Measurements from ENCODE around the gene DENND5B.

The DENND5B gene

DNA sequence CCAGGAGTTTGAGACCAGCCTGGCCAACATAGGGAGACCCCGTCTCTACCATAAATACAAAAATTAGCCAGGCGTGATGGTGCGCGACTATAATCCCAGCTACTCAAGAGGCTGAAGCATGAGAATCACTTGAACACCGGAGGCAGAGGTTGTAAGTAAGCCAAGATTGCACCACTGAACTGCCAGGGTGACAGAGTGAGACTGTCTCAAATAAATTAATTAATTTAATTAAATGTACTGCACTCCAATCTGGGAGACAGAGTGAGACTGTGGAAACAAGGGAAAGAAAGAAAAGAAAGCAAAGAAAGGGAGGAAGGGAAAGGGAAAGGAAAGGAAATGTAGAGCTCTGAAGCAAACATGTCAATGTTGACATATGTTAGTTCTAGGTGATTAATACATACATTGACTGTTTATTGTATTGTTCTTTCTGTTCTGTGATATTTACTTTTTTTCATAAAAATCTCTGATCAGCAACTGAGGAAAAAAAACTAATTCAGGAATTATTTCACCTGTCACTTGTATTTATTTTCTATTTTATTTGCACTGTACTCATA lies 99.6 kb downstream of the DENND5B start:
- Mint-ChIP-seq H3K4me3 (no peak overlapping the region), H3K9me3 (no peaks in the 10 kb centered on the region), H3K4me1 (peaks cover 53% of the 10 kb centered on the region), H3K27ac (peak overlapping the region; percentile 69 to 84 (median 79)), H3K36me3 (ENCODE audit: low read depth) (peaks cover 34% of the 10 kb centered on the region), H3K27me3 (ENCODE audit: low read depth) (no peaks in the 10 kb centered on the region)
- no peak for TF ChIP-seq CTCF (IDR thresholded peaks at IDR 0.05; ENCODE audit: unreplicated experiment in 3 of 3)

DNA sequence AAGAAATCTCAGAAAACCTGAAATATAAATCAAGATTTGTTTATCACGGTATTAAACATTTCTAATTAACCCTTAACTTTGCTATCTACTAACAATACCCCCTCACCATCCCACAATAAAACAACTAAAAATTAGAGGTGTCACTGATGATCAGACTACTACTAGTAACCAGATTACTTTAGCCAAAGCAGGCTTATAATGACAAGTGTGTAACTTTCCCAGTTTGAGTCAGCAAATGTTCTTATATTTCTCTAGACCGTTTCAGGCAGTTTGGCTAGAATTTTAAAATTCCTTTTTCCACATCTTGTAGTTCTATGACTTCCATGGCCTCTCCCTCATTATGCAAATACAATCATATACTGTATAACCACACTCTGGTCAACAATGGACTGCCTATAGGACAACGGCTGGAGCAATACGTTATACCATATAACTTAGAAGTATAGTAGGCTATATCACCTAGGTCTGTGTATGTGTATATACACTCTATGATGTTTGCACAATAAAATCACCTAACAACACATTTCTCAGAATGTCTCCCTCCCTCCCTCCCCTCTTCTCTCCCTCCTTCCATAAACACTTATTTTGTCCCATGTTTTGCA lies 102.1 kb downstream of the DENND5B start:
- Mint-ChIP-seq H3K36me3 (ENCODE audit: low read depth) (peaks cover 13% of the 10 kb centered on the region), H3K27ac (peak overlapping the region; percentile 17 to 65 (median 60)), H3K9me3 (no peaks in the 10 kb centered on the region), H3K4me1 (peaks cover 38% of the 10 kb centered on the region), H3K27me3 (ENCODE audit: low read depth) (no peaks in the 10 kb centered on the region), H3K4me3 (no peak overlapping the region)
- no peak for TF ChIP-seq CTCF (IDR thresholded peaks at IDR 0.05; ENCODE audit: unreplicated experiment in 3 of 3)

DNA sequence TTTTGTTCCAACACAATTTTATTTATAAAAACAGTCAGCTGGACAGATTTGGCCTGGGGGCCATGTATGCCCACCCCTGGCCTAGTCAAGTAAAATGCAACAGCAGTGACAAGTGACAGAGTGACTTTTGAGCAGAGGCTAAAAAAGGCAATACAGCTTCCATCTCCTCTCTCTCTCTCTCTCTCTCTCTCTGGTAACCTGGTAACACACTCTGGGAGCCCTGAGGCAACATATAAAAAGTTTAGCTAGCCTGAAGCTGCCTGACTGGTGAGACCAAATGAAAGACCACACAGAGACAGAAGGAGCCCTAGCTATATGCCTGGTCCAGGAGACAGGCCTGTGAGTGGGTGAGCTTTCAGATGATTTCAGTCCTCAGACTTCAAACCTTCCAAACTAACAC lies 105.4 kb downstream of the DENND5B start:
- H3K27me3 Mint-ChIP-seq (ENCODE audit: low read depth): no peaks in the 10 kb centered on the region
- H3K4me3 Mint-ChIP-seq: no peak overlapping the region
- TF ChIP-seq CTCF (IDR thresholded peaks at IDR 0.05; ENCODE audit: unreplicated experiment in 3 of 3): no peak

GRCh38 chr12:31482816-31483215 lies 108.1 kb downstream of the DENND5B start:
- Mint-ChIP-seq H3K36me3 (ENCODE audit: low read depth) (peaks cover 32% of the 10 kb centered on the region), H3K9me3 (no peaks in the 10 kb centered on the region), H3K27me3 (ENCODE audit: low read depth) (no peaks in the 10 kb centered on the region), H3K27ac (no peak overlapping the region), H3K4me1 (no peaks in the 10 kb centered on the region), H3K4me3 (no peak overlapping the region)
- no peak for TF ChIP-seq CTCF (IDR thresholded peaks at IDR 0.05; ENCODE audit: unreplicated experiment in 3 of 3)

More for the DNA sequence above, 105.4 kb downstream of the DENND5B start:
- no peaks in the 10 kb centered on the region for H3K9me3 Mint-ChIP-seq
- peaks cover 27% of the 10 kb centered on the region for H3K36me3 Mint-ChIP-seq (ENCODE audit: low read depth)
- no peak overlapping the region for H3K27ac Mint-ChIP-seq
- peaks cover 17% of the 10 kb centered on the region for H3K4me1 Mint-ChIP-seq

GRCh38 chr12:31481415-31481814 lies 109.5 kb downstream of the DENND5B start:
- H3K36me3 Mint-ChIP-seq (ENCODE audit: low read depth): peaks cover 39% of the 10 kb centered on the region
- no peak for TF ChIP-seq CTCF (IDR thresholded peaks at IDR 0.05; ENCODE audit: unreplicated experiment in 3 of 3)
- H3K4me1 Mint-ChIP-seq: no peaks in the 10 kb centered on the region
- no peak overlapping the region for H3K4me3 Mint-ChIP-seq
- H3K27ac Mint-ChIP-seq: no peak overlapping the region
- H3K9me3 Mint-ChIP-seq: no peaks in the 10 kb centered on the region
- H3K27me3 Mint-ChIP-seq (ENCODE audit: low read depth): no peaks in the 10 kb centered on the region
